Measurements from ENCODE around the gene PRKACG.
A peak's percentile ranks its signal among the peaks of the same experiment; 100 is the strongest.

PRKACG gene

DNA sequence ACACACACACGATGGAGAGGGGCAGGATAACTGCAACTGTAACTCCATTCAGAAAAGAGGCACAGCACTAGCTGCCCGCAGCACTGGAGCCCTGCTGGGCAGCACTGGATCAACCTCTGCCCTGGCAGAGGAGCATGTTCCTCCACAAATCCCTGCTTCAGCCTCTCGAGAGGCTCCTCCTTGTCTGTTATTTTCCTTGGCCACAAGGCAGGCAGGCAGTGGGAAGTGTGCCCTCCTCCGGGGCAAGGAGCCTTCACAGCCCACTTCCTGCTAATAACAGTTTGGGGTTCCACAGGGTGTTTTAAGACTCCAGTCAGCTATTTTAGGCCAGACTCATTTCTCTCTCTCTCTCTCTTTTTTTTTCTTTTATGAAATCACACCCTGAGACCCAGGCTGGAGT is 33.5 kb upstream of the PRKACG start:
- H3K4me3 ChIP-seq (ENCODE audit: low read depth, low read length) = no peak overlapping the region
- TF ChIP-seq, protein P1, sequence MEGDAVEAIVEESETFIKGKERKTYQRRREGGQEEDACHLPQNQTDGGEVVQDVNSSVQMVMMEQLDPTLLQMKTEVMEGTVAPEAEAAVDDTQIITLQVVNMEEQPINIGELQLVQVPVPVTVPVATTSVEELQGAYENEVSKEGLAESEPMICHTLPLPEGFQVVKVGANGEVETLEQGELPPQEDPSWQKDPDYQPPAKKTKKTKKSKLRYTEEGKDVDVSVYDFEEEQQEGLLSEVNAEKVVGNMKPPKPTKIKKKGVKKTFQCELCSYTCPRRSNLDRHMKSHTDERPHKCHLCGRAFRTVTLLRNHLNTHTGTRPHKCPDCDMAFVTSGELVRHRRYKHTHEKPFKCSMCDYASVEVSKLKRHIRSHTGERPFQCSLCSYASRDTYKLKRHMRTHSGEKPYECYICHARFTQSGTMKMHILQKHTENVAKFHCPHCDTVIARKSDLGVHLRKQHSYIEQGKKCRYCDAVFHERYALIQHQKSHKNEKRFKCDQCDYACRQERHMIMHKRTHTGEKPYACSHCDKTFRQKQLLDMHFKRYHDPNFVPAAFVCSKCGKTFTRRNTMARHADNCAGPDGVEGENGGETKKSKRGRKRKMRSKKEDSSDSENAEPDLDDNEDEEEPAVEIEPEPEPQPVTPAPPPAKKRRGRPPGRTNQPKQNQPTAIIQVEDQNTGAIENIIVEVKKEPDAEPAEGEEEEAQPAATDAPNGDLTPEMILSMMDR (IDR thresholded peaks at IDR 0.05; ENCODE audit: low read depth, low read length) = no peak

DNA sequence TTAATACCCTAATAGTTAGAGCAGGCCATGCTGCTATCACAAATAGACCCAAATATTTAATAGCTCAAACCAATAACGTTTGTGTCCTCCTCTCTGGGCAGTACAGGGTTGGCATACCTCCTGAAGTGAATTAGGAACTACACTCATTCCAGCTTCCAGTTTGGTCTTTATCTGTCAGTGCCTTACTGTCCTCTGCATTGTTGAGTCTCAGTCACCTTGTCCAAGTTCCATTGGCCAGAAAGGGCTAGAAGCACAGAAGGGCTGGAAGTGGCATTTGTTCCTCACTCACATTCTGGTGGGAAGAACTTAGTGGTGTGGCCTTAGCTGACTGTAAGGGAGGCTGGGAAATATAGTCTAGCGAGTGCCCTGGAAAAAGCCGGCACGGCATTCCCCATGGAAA is 32.8 kb upstream of the PRKACG start:
- TF ChIP-seq, protein P1 (IDR thresholded peaks at IDR 0.05; ENCODE audit: low read depth, low read length) = no peak
- H3K4me3 ChIP-seq (ENCODE audit: low read depth, low read length) = no peak overlapping the region

DNA sequence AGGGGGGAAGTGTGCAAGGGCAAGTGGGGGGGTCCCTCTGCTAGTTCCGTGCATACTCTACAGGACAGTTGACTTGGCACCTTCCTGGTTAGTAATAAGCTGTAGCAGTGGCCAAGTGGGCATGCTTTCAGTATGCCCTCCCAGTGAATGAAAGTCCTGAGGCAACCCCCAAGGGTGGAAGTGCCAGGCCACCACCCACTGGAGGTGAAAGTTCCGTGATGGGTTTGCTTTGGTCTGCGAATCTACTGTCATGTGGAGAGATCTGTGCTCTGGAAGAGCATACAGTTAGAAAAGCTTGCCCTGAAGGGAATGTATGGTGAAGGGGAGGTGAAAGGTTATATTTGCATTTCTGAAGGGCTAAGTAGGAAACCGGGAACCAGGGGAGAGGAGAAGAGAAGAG is 31.9 kb upstream of the PRKACG start:
- H3K4me3 ChIP-seq (ENCODE audit: low read depth, low read length) = no peak overlapping the region
- TF ChIP-seq, protein P1 (IDR thresholded peaks at IDR 0.05; ENCODE audit: low read depth, low read length) = no peak

DNA sequence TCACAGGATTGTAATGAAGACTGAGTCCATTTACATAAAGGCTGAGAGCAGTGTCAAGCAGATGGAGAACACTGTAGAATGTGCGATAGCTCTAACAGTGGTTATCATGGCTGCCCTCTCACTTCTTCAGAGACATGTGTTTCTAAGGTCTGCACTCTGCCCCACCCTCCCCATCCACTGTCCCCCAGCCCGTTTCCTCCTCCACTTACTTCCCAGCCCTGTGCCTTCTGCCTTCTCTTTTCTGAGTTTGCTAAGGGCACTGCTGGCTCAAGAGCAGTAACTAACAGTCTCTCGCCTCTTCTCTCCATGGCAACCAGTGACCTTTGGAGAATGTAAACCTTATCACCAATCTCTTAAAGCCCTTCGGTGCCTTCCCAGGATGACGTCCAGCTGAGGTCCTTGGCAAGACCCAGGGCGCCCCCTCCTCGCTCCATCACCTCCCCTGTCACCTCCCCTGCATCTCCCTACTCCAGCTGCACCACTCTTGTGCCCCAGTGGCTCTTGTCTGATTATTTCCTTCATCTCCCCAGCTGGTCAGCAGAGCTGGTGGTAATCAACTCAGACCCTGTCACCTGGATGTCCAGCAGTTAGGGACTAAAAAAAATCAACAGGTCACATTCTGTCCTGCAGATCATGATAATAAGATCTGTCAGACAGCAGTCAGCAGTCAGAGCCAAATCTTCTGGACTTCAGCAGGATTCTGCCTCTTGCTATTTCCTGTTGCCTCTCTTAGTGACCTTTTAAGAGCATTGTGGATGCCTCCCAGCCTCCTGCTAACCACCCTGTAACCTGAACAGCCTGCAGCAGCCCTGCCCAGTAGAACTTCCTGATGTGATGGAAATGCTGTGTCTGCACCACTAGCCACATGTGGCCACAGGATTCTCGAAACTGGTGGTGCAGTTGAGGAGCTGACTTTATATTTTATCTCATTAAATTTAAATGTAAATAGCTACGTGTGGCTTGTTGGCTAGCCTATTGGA is 30.6 kb upstream of the PRKACG start:
- TF ChIP-seq, protein P1 (IDR thresholded peaks at IDR 0.05; ENCODE audit: low read depth, low read length) = no peak
- no peak overlapping the region for H3K4me3 ChIP-seq (ENCODE audit: low read depth, low read length)

DNA sequence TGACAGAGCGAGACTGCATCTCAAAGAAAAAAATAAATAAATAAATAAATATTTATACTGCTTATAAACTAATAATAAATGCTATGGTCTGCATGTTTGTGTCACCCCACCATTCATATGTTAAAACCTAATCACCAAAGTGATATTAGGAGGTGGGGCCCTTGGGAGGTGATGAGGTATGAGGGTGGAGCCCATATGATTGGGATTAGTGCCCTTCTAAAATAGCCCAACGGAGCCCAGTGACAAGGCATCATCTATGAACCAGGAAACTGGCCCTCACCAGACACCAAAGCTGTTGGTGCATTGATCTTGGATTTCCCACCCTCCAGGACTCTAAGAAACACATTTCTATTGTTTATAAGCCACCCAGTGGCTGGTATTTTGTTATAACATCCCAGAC is 26.7 kb upstream of the PRKACG start:
- TF ChIP-seq, protein P1 (IDR thresholded peaks at IDR 0.05; ENCODE audit: low read depth, low read length) = no peak
- no peak overlapping the region for H3K4me3 ChIP-seq (ENCODE audit: low read depth, low read length)

DNA sequence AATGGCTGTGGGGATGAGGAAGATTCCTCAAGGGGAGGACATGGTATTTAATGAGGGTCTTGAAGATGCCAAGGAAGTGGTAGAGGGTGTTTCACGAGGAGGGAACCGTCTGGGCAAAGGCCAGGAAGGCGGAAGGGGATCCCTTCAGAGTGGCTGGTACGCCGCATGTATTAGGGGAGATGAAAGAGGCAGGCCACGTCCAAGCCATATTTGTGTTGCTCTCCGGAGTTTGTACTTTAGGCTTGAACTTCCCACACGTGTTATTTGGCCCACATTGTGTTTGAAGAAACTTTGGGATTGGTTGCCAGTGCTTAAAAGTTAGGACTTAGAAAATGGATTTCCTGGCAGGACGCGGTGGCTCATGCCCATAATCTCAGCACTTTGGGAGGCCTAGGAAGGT is 22.9 kb upstream of the PRKACG start:
- TF ChIP-seq, protein P1 (IDR thresholded peaks at IDR 0.05; ENCODE audit: low read depth, low read length) = no peak
- peak overlapping the region; percentile 77 for H3K4me3 ChIP-seq (ENCODE audit: low read depth, low read length)

DNA sequence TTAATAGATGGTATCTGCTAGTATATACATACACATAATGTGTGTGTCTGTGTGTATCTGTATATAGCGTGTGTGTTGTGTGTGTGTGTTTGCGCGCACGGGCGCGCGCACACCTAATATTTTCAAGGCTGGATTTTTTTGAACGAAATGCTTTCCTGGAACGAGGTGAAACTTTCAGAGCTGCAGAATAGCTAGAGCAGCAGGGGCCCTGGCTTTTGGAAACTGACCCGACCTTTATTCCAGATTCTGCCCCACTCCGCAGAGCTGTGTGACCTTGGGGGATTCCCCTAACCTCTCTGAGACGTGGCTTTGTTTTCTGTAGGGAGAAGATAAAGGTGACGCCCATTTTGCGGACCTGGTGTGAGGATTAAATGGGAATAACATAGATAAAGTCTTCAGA is 22.4 kb upstream of the PRKACG start:
- peak overlapping the region; percentile 77 for H3K4me3 ChIP-seq (ENCODE audit: low read depth, low read length)
- TF ChIP-seq, protein P1 (IDR thresholded peaks at IDR 0.05; ENCODE audit: low read depth, low read length) = no peak
